ENCODE results near the gene SLC38A4.

Gene SLC38A4

GRCh38 chr12:46801293-46801692 lies 24.5 kb downstream of the SLC38A4 start:
- Histone ChIP-seq H3K9ac (ENCODE audit: insufficient read length, low read depth) (no peak overlapping the region), H3K27me3 (ENCODE audit: insufficient read depth, insufficient read length) (no peaks in the 10 kb centered on the region), H3K9me3 (ENCODE audit: insufficient read depth, low read length) (no peaks in the 10 kb centered on the region), H3K4me1 (ENCODE audit: insufficient read depth, insufficient read length) (no peaks in the 10 kb centered on the region), H3K4me3 (ENCODE audit: insufficient read length, low read depth) (no peak overlapping the region), H3K36me3 (ENCODE audit: insufficient read depth, insufficient read length, low read length) (no peaks in the 10 kb centered on the region)
- no peak for TF ChIP-seq SUZ12 (IDR thresholded peaks at IDR 0.05; ENCODE audit: extremely low read depth, insufficient read depth, insufficient read length)
- TF ChIP-seq YY1 (IDR thresholded peaks at IDR 0.05; ENCODE audit: insufficient read depth, insufficient read length) = no peak
- TF ChIP-seq ZNF274 (IDR thresholded peaks at IDR 0.05; ENCODE audit: low read depth, low read length) = no peak
- DNase-seq (ENCODE audit: low read depth, low spot score) = no peak

- H3K36me3 ChIP-seq (ENCODE audit: insufficient read depth, insufficient read length, low read length) = no peaks in the 10 kb centered on the region
- H3K4me3 ChIP-seq (ENCODE audit: insufficient read length, low read depth) = no peak overlapping the region
- TF ChIP-seq ZNF274 (IDR thresholded peaks at IDR 0.05; ENCODE audit: low read depth, low read length) = no peak
- no peak for TF ChIP-seq SUZ12 (IDR thresholded peaks at IDR 0.05; ENCODE audit: extremely low read depth, insufficient read depth, insufficient read length)
- TF ChIP-seq YY1 (IDR thresholded peaks at IDR 0.05; ENCODE audit: insufficient read depth, insufficient read length) = no peak
These were observed 25.6 kb downstream of the SLC38A4 start for GRCh38 chr12:46800160-46800559.

GRCh38 chr12:46798648-46799047 lies 27.1 kb downstream of the SLC38A4 start:
- H3K27me3 ChIP-seq (ENCODE audit: insufficient read depth, insufficient read length) = no peaks in the 10 kb centered on the region
- H3K36me3 ChIP-seq (ENCODE audit: insufficient read depth, insufficient read length, low read length) = no peaks in the 10 kb centered on the region
- no peaks in the 10 kb centered on the region for H3K4me1 ChIP-seq (ENCODE audit: insufficient read depth, insufficient read length)
- TF ChIP-seq YY1 (IDR thresholded peaks at IDR 0.05; ENCODE audit: insufficient read depth, insufficient read length) = no peak
- TF ChIP-seq SUZ12 (IDR thresholded peaks at IDR 0.05; ENCODE audit: extremely low read depth, insufficient read depth, insufficient read length) = no peak
- TF ChIP-seq ZNF274 (IDR thresholded peaks at IDR 0.05; ENCODE audit: low read depth, low read length) = no peak
- H3K9ac ChIP-seq (ENCODE audit: insufficient read length, low read depth) = no peak overlapping the region
- no peak overlapping the region for H3K4me3 ChIP-seq (ENCODE audit: insufficient read length, low read depth)
- no peaks in the 10 kb centered on the region for H3K9me3 ChIP-seq (ENCODE audit: insufficient read depth, low read length)
- no peak for DNase-seq (ENCODE audit: low read depth, low spot score)

More at GRCh38 chr12:46800160-46800559, 25.6 kb downstream of the SLC38A4 start:
- H3K9ac ChIP-seq (ENCODE audit: insufficient read length, low read depth) = no peak overlapping the region
- no peak for DNase-seq (ENCODE audit: low read depth, low spot score)
- no peaks in the 10 kb centered on the region for H3K4me1 ChIP-seq (ENCODE audit: insufficient read depth, insufficient read length)
- no peaks in the 10 kb centered on the region for H3K27me3 ChIP-seq (ENCODE audit: insufficient read depth, insufficient read length)
- H3K9me3 ChIP-seq (ENCODE audit: insufficient read depth, low read length) = no peaks in the 10 kb centered on the region

- H3K36me3 ChIP-seq (ENCODE audit: insufficient read depth, insufficient read length, low read length) = no peaks in the 10 kb centered on the region
- DNase-seq (ENCODE audit: low read depth, low spot score) = no peak
- no peaks in the 10 kb centered on the region for H3K27me3 ChIP-seq (ENCODE audit: insufficient read depth, insufficient read length)
- H3K9ac ChIP-seq (ENCODE audit: insufficient read length, low read depth) = no peak overlapping the region
- TF ChIP-seq SUZ12 (IDR thresholded peaks at IDR 0.05; ENCODE audit: extremely low read depth, insufficient read depth, insufficient read length) = no peak
- TF ChIP-seq YY1 (IDR thresholded peaks at IDR 0.05; ENCODE audit: insufficient read depth, insufficient read length) = no peak
- TF ChIP-seq ZNF274 (IDR thresholded peaks at IDR 0.05; ENCODE audit: low read depth, low read length) = no peak
- H3K9me3 ChIP-seq (ENCODE audit: insufficient read depth, low read length) = no peaks in the 10 kb centered on the region
- H3K4me3 ChIP-seq (ENCODE audit: insufficient read length, low read depth) = no peak overlapping the region
- no peaks in the 10 kb centered on the region for H3K4me1 ChIP-seq (ENCODE audit: insufficient read depth, insufficient read length)
These were observed 27.7 kb downstream of the SLC38A4 start for GRCh38 chr12:46798056-46798455.

- H3K9me3 ChIP-seq (ENCODE audit: insufficient read depth, low read length) = no peaks in the 10 kb centered on the region
- DNase-seq (ENCODE audit: low read depth, low spot score) = no peak
- no peaks in the 10 kb centered on the region for H3K36me3 ChIP-seq (ENCODE audit: insufficient read depth, insufficient read length, low read length)
- no peaks in the 10 kb centered on the region for H3K27me3 ChIP-seq (ENCODE audit: insufficient read depth, insufficient read length)
- TF ChIP-seq YY1 (IDR thresholded peaks at IDR 0.05; ENCODE audit: insufficient read depth, insufficient read length) (no peak), ZNF274 (IDR thresholded peaks at IDR 0.05; ENCODE audit: low read depth, low read length) (no peak), SUZ12 (IDR thresholded peaks at IDR 0.05; ENCODE audit: extremely low read depth, insufficient read depth, insufficient read length) (no peak)
- H3K4me1 ChIP-seq (ENCODE audit: insufficient read depth, insufficient read length) = no peaks in the 10 kb centered on the region
- H3K4me3 ChIP-seq (ENCODE audit: insufficient read length, low read depth) = no peak overlapping the region
- H3K9ac ChIP-seq (ENCODE audit: insufficient read length, low read depth) = no peak overlapping the region
These were observed 29.8 kb downstream of the SLC38A4 start for GRCh38 chr12:46795988-46796387.

GRCh38 chr12:46794593-46795190 lies 31.1 kb downstream of the SLC38A4 start:
- no peaks in the 10 kb centered on the region for H3K27me3 ChIP-seq (ENCODE audit: insufficient read depth, insufficient read length)
- TF ChIP-seq ZNF274 (IDR thresholded peaks at IDR 0.05; ENCODE audit: low read depth, low read length) = no peak
- DNase-seq (ENCODE audit: low read depth, low spot score) = no peak
- no peaks in the 10 kb centered on the region for H3K36me3 ChIP-seq (ENCODE audit: insufficient read depth, insufficient read length, low read length)
- H3K9ac ChIP-seq (ENCODE audit: insufficient read length, low read depth) = no peak overlapping the region
- H3K9me3 ChIP-seq (ENCODE audit: insufficient read depth, low read length) = no peaks in the 10 kb centered on the region
- H3K4me3 ChIP-seq (ENCODE audit: insufficient read length, low read depth) = no peak overlapping the region
- no peaks in the 10 kb centered on the region for H3K4me1 ChIP-seq (ENCODE audit: insufficient read depth, insufficient read length)

- Histone ChIP-seq H3K27me3 (ENCODE audit: insufficient read depth, insufficient read length) (no peaks in the 10 kb centered on the region), H3K4me3 (ENCODE audit: insufficient read length, low read depth) (no peak overlapping the region), H3K9me3 (ENCODE audit: insufficient read depth, low read length) (no peaks in the 10 kb centered on the region), H3K4me1 (ENCODE audit: insufficient read depth, insufficient read length) (no peaks in the 10 kb centered on the region), H3K36me3 (ENCODE audit: insufficient read depth, insufficient read length, low read length) (no peaks in the 10 kb centered on the region), H3K9ac (ENCODE audit: insufficient read length, low read depth) (no peak overlapping the region)
- TF ChIP-seq SUZ12 (IDR thresholded peaks at IDR 0.05; ENCODE audit: extremely low read depth, insufficient read depth, insufficient read length) = no peak
- TF ChIP-seq YY1 (IDR thresholded peaks at IDR 0.05; ENCODE audit: insufficient read depth, insufficient read length) = no peak
- TF ChIP-seq ZNF274 (IDR thresholded peaks at IDR 0.05; ENCODE audit: low read depth, low read length) = no peak
- no peak for DNase-seq (ENCODE audit: low read depth, low spot score)
These were observed 32.9 kb downstream of the SLC38A4 start for GRCh38 chr12:46792925-46793324.

All from NT2/D1 (cell line).